Activated effector memory CD4-positive, alpha-beta T cell treated with Interleukin-2 at 50 U/mL for 16 hours (primary cell): ENCODE results near the gene APLF.
"Not testable (repeated sequence)": the region's sequence is repeated elsewhere in the genome, so short reads cannot be mapped to it uniquely, and the experiment has no call there.

ENCODE experiments used
- DNase-seq: peaks from one replicate; pipeline ENCODE4 v3.0.0-alpha.2; 2020

Gene APLF

GRCh38 chr2:68441179-68441993 lies 26.0 kb upstream of the APLF start:
- peak; percentile 64 for DNase-seq

DNA sequence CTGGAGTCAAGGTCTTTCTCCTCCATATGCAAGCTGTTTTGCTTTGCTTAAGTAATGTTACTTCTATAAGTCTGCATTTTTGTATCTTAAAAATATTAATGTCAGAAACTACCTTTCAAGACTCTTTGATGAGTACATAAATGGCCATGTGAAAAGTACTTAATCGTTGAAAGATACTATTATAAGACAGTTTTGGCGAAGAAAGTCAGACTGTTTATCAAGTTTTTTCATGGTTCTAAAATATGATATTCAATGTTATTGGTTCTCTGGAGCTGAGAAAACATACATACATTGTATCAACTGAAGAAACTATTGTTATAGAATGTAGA lies 25.4 kb upstream of the APLF start:
- no peak for DNase-seq

DNA sequence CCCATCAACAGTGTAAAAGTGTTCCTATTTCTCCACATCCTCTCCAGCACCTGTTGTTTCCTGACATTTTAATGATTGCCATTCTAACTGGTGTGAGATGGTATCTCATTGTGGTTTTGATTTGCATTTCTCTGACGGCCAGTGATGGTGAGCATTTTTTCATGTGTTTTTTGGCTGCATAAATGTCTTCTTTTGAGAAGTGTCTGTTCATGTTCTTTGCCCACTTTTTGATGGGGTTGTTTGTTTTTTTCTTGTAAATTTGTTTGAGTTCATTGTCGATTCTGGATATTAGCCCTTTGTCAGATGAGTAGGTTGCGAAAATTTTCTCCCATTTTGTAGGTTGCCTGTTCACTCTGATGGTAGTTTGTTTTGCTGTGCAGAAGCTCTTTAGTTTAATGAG lies 21.0 kb upstream of the APLF start:
- not testable (repeated sequence) for DNase-seq

GRCh38 chr2:68447118-68447517 lies 20.3 kb upstream of the APLF start:
- DNase-seq: no peak

GRCh38 chr2:68448671-68449653 lies 18.4 kb upstream of the APLF start:
- no peak for DNase-seq

GRCh38 chr2:68452158-68452900 lies 15.1 kb upstream of the APLF start:
- DNase-seq: no peak

DNA sequence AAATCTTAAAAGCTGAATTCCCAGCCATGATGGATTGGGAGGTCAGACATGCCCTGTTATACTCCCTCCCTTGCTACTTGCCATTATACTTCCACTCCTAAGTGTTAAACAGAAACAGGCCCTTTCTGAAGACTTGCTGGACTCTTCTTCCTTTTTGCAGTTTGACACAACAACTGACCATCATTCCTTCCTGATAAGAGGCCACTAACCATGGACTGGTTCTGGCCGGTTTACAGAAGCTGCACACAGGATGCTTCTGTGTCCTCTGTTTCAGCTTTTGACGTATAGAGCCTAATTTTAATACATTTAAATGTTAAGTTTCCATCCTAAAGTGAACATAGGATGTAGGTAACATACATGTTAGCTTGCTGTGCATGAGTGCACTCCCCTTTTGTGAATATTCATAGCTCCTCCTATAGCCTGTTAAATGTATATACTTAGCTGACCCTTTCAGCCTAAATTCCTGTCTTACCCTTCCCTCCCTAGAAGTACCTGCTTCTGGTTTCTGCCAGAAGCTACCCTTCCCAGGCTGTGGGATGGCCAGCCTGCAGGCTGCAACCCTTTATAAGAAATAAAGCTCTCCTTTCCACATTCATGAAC lies 13.5 kb upstream of the APLF start:
- DNase-seq: no peak

GRCh38 chr2:68454719-68455118 lies 12.7 kb upstream of the APLF start:
- no peak for DNase-seq

DNA sequence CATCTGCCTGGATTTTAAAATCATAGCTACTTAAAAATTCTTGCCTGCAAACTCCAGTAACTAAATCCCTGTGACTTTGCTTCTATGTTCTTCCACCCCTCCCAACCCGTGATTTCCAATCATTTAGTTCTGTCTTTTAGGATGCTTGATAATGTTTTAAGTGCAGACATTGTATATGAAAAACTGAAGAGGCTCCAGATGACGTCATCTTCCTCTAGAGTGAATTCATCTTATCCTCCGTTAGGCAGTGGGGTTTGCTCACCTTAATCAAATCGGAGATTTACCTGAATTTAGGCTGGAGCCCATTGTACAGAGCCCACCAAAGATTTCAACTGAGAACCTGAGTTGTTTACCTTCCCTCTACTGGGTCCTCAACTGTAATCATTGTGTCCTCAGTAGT lies 11.2 kb upstream of the APLF start:
- no peak for DNase-seq

GRCh38 chr2:68458981-68459380 lies 8.4 kb upstream of the APLF start:
- DNase-seq: no peak

DNA sequence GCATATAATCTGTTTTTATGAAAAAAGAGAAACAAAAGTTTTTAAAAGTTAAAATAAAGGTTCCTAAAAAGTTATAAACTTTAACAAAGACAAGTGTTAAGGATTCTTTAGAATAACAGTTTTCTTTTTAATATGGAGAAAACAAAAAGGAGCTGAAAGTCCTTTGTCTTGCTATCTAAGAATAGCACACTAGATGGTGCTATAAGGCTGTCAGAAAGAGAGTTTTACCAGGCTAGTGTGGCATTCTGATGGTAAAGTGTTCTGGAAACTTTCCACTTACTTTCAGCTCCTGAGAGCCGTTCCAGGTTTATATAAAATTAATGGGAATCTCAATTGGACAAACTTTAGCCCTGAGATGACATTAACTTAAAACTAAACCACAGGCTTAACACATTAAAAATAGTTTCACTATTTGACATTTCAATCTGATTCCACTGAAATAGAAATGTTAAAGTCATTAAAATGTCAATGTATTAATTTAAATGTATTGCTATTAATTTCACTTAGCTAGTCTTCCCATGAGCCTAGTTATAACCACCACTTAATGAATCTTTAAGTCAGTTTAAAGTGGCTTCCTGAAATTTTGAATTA lies 4.0 kb upstream of the APLF start:
- no peak for DNase-seq

- no peak for DNase-seq
These were observed 2.7 kb upstream of the APLF start for GRCh38 chr2:68464651-68465050.

DNA sequence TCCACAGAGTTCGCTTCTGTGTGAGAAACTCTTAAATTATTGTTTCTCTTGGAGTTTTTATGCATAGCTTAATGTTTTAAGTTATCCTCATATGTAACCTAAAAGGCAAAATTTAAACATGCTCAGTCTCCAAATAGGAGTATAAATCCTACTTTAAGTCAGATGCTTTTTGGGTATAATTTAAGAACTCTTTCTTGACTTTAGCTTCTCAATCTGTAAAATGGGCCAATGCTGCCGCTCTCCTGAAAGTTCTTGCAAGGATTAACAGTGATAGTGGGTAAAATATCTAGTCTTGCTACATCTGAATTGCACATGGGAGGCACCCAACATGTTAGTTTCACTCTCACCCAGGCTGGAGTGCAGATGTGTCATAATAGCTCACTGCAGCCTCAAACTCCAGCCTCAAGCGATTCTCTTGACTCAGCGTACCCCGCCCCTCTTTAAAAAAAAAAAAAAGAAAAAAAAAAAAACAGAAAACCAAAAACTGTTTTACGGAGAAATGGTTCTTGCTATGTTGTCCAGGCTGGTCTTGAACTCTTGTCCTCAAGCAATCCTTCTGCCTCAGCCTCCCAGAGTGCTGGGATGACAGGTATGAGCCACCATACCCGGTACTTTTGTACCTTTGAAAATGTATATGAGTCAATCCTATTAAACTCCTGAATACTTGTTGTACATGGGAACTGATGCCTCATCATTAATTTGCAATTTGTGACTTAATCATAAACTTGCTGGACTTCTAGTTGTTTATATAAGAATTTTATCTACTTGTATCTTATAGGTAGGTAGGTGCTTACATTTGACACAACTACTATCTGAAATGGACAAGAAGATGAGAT lies 2.1 kb upstream of the APLF start:
- peak; percentile 31 for DNase-seq

- DNase-seq: peak; percentile 56
These were observed 1.0 kb upstream of the APLF start for GRCh38 chr2:68466361-68466777.

DNA sequence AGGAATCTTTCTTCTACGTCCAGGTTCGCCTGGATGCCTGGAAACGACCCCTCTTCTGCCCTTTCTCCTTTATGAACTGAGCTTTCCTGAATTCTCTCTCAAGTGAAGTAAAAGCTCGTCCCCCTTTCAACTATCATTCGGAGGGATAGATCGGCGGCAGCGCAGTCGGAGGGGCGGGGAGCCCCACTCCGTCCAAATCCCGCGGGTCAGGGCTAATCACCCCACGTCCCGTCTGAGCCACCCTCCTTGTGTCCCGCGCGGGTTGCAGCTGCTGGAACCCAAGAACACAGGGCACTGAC lies 658 bp upstream of the APLF start:
- DNase-seq: no peak

DNA sequence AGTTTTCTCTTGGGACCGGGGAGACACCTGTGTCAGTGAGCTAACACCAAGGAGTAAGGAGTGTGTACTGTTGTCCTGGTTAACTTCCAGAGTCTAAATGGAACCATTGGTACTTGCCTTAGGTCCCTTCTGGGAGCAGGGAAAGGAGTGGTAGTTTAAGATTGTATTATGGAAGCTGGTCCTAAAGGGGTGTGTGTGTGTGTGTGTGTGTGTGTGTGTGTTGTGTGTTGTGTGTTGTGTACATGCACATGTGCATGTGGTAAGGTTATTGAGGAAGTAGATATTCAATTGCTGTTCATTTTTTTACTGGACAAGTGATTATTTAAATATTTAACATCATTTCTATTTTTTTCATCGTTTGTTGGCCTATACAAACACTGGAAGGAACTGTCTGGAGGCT lies 1.4 kb downstream of the APLF start:
- no peak for DNase-seq

DNA sequence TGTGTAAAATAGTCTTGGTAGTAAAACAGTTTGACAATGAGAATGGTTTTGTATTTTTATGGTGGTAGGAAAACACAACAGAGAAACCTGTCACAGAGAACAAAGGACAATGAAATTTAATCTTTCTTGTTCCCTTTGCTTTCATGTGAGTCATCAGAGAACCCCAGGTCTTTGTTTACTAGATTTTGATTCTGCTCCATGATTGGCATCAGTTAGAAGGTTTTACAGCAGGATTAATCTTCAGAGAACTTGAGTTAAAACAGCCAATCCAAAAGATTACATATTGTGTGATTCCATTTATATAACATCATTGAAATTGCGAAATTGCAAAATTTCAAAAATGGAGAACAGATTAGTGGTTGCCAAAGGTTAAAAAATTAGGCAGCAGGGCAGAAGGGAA lies 2.5 kb downstream of the APLF start:
- DNase-seq: no peak

DNA sequence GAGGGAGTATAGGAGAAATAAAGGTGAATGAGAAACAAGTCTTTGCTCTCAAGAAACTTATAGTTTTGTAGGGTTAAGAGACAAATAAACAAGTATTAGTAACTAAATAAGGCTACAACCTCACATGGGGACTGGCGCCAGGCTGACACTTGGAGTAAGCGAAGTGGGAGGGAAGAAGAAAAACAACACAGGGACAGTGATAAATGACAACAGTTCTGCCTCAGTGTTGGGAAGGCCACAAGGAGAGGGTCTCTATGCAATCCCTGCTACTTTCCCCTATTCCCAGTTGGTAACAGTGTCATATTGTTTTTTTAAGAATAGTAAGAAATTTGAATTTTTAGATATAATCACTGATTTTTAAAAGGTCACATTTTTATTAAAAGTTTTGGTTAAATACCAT lies 4.0 kb downstream of the APLF start:
- no peak for DNase-seq

- no peak for DNase-seq
These were observed 5.5 kb downstream of the APLF start for GRCh38 chr2:68472796-68473414.

- DNase-seq: no peak
These were observed 7.7 kb downstream of the APLF start for GRCh38 chr2:68475110-68475509.

DNA sequence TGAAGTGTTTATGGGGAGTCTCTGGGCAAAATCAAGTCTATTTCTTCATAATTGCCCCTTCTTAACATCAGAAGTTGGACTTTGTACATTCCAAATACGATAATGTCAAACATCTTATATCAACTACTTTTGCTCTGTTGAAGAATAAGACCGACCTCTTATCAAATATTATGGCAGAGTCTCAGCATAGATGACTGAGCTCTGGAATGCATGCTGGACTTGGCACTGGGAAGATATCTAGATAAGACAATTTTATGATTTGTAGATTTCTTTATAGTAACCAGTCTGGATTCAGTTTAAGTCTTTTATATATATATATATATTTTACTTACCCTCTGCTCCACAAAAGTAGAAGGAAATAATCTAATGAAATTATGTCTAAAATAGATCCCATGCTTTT lies 8.2 kb downstream of the APLF start:
- no peak for DNase-seq
